HG03575 (cell line): ENCODE measurements around the gene MUC5B.

Source experiments
- ATAC-seq: cut with Tn5 transposase; IDR thresholded peaks from one replicate; pipeline ENCODE4 v1.9.1; 2021; ENCODE audit not compliant: unreplicated experiment, insufficient number of reproducible peaks, low FRiP score; ENCODE audit errors: extremely low read depth

Gene MUC5B

GRCh38 chr11:1289211-1289935, 66.5 kb downstream of the MUC5B start:
- ATAC-seq = no peak

GRCh38 chr11:1290052-1291040, 67.5 kb downstream of the MUC5B start:
- ATAC-seq = no peak

- ATAC-seq = no peak
These were observed 68.6 kb downstream of the MUC5B start for GRCh38 chr11:1291295-1292017.

- no peak for ATAC-seq
These were observed 69.3 kb downstream of the MUC5B start for GRCh38 chr11:1292018-1292643.

GRCh38 chr11:1292644-1293618, 70.1 kb downstream of the MUC5B start:
- no peak for ATAC-seq

GRCh38 chr11:1293619-1294015, 70.8 kb downstream of the MUC5B start:
- no peak for ATAC-seq

- ATAC-seq = no peak
These were observed 72.2 kb downstream of the MUC5B start for GRCh38 chr11:1295086-1295485.

GRCh38 chr11:1295591-1295990, 72.7 kb downstream of the MUC5B start:
- ATAC-seq = no peak

- ATAC-seq = no peak
These were observed 73.4 kb downstream of the MUC5B start for GRCh38 chr11:1296287-1296686.

GRCh38 chr11:1297011-1297575, 74.2 kb downstream of the MUC5B start:
- no peak for ATAC-seq

GRCh38 chr11:1297576-1298473, 75.0 kb downstream of the MUC5B start:
- no peak for ATAC-seq

GRCh38 chr11:1298695-1299492, 76.0 kb downstream of the MUC5B start:
- ATAC-seq = no peak

- no peak for ATAC-seq
These were observed 76.8 kb downstream of the MUC5B start for GRCh38 chr11:1299621-1300020.

GRCh38 chr11:1300121-1300520, 77.3 kb downstream of the MUC5B start:
- ATAC-seq = no peak

- no peak for ATAC-seq
These were observed 77.8 kb downstream of the MUC5B start for GRCh38 chr11:1300569-1301187.
